ENCODE results near the gene COQ9.
A peak's percentile ranks its signal among the peaks of the same experiment; 100 is the strongest.
"Not testable (repeated sequence)": the region's sequence is repeated elsewhere in the genome, so short reads cannot be mapped to it uniquely, and the experiment has no call there.

Gene COQ9, protein sequence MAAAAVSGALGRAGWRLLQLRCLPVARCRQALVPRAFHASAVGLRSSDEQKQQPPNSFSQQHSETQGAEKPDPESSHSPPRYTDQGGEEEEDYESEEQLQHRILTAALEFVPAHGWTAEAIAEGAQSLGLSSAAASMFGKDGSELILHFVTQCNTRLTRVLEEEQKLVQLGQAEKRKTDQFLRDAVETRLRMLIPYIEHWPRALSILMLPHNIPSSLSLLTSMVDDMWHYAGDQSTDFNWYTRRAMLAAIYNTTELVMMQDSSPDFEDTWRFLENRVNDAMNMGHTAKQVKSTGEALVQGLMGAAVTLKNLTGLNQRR

DNA sequence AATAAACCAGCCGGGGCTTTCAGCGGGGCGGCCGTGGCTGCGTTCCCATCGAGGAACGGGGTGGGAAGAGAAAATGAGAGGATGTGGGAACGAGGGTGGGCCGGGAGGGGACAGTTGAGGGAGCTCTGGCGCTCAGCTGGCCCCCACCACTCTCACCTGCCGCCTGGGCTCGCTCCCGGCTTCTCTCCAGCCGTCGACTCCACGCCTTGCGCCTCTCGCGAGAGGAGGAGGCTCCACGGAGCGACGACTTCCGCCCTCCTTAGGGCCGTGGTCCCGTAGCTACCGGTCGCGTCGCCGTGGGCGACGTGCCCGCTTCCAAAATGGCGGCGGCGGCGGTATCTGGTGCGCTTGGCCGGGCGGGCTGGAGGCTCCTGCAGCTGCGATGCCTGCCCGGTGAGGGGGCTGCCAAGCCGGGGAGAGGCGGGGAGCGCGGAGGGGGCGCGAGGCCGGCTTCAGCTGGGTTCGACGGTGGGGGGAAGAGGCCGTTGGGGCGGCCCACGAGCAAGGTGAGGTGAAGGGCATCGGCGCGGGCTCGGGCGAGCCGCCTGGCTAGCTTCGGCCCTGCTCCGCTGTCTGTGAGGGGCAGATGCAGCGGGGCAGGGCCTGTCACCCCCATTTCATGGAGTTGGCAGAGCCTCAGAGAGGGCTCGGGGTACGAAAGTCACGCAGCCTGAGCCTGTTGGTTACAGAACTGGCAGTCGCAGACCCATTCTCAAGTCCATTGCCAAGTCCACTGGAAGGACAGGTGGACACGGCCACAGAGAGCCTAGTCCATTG is at the start of gene COQ9, which contains the start of gene CIAPIN1:
COQ9 (plus strand) TSS at position 294 of the 777 bp plus-strand sequence; CDS start at position 321, 27 bp downstream.
CIAPIN1 (minus strand) TSS at position 200 of the 777 bp plus-strand sequence. CDS start 6,457 bp downstream, outside the sequence.
- Mint-ChIP-seq H3K27me3 (no peaks in the 10 kb centered on the region), H3K4me3 (peak within 1 kb of the TSS; percentile 93), H3K9me3 (no peaks in the 10 kb centered on the region), H3K4me1 (ENCODE audit: low read depth) (peaks cover 25% of the 10 kb centered on the region), H3K27ac (peak within 1 kb of the TSS; percentile 96), H3K36me3 (ENCODE audit: low read depth) (peaks cover 37% of the 10 kb centered on the region)
- intact Hi-C loops (cut with micrococcal nuclease): loop anchor here (1.0 kb wide), 1 partner anchor 15 kb away; the partner anchor contains the start of gene POLR2C

DNA sequence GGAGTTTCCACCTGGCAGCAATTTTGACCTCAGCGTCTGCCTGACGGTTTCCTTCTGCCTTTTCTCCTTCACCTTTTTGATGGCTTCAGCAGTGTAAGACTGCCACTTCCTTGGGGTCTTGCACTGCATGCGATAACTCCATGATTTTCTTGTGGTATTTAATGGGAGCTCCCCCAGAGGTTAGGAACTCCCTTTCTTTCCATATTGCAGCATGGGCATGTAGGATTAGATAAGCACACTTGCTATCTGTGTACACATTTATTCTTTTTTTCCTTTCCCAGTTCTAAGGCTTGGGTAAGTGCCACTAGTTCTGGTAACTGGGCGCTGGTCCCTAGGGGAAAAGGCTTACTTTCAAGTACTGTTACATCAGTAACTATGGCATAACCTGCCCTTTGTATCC is 49.8 kb upstream of the COQ9 start:
- intact Hi-C loops (cut with micrococcal nuclease); H3K36me3 Mint-ChIP-seq (ENCODE audit: low read depth); H3K4me3 Mint-ChIP-seq; H3K9me3 Mint-ChIP-seq; H3K27ac Mint-ChIP-seq: not testable (repeated sequence)
- H3K4me1 Mint-ChIP-seq (ENCODE audit: low read depth): peaks cover 11% of the 10 kb centered on the region
- H3K27me3 Mint-ChIP-seq: peaks cover 30% of the 10 kb centered on the region

DNA sequence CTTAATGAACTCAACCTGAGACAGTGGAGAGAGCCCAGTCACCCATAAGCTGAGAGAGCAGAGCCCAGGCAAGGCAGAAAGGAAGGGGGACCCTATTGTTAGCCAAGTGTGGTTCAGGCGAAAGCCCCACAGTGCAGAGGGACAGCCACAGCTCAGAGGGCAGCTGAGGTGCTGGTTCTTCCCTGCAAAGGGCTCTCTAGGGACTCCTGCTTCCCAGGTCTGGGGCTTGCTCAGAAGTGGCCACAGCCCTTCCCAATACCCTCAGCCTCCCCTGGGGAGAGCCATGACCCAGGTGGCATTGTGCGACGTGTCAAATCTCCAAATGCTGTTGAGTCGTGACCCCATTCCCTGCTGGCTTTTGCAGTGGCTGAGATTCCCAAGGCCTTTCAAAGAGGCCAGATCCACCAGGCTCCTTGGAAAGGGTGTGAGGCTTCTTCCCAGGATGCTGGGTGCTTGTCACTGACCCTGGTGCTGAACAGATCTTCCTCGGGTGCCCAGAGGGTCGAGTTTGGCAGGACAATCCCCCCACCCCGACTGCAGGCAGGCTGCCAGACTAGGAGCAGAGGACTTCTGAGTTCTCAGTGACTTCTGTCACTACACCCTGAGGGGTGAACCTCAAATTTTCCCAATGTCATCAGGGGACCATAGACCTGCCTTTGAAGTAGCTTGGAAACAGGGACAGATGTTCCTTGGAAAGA is 45.2 kb upstream of the COQ9 start:
- no peaks in the 10 kb centered on the region for H3K9me3 Mint-ChIP-seq
- no peak overlapping the region for H3K4me3 Mint-ChIP-seq
- peaks cover 31% of the 10 kb centered on the region for H3K27me3 Mint-ChIP-seq
- peaks cover 18% of the 10 kb centered on the region for H3K4me1 Mint-ChIP-seq (ENCODE audit: low read depth)
- intact Hi-C loops (cut with micrococcal nuclease): no loop called here
- no peak overlapping the region for H3K27ac Mint-ChIP-seq
- no peaks in the 10 kb centered on the region for H3K36me3 Mint-ChIP-seq (ENCODE audit: low read depth)

DNA sequence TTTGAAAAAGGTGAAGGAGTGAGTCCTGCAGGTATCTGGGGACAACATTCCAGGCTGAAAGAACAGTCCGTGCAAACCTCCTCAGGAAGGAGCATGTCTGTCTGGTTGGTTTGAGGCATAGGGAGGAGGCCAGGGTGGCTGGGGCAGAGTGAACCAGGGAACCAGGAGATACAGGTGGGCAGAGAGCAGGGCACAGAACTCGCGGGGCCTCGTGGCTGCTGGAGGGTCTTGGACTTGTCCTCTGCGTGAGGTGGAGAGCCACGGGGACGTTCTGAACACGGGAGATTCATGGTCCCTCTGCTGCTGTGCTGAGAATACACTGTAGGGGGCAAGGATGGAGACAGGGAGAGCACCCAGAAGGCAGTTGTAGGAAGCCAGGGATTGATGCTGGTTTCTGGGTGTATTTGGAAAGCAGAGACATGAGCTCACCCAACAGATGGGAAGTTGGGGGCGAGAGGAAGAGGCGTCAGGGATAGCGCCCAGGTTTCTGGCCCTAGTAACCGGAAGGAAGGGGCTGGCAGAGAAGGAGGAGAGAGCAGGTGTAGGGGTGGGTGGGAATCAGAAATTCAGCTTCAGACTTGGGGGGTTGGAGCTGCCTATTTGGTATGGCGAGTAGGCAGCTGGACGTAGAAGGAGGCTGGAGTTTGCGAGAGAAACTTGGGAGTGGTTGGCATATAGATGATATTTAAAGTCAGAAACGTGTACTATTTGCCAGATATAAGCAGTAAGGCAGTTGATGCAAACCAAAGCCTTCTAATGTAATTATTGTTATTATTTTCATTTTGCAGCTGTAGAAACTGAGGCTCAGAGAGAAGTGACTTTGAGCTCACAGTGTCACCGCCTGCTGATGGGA is 43.1 kb upstream of the COQ9 start, which contains the start of gene CCL17:
CCL17 (plus strand) TSS at position 803 of the 853 bp plus-strand sequence. CDS start 9,166 bp downstream, outside the sequence.
- Mint-ChIP-seq H3K9me3 (no peaks in the 10 kb centered on the region), H3K36me3 (ENCODE audit: low read depth) (no peaks in the 10 kb centered on the region), H3K4me3 (no peak within 1 kb of the TSS), H3K4me1 (ENCODE audit: low read depth) (peaks cover 23% of the 10 kb centered on the region), H3K27ac (peak within 1 kb of the TSS; percentile 0), H3K27me3 (peaks cover 28% of the 10 kb centered on the region)
- intact Hi-C loops (cut with micrococcal nuclease): no loop called here

DNA sequence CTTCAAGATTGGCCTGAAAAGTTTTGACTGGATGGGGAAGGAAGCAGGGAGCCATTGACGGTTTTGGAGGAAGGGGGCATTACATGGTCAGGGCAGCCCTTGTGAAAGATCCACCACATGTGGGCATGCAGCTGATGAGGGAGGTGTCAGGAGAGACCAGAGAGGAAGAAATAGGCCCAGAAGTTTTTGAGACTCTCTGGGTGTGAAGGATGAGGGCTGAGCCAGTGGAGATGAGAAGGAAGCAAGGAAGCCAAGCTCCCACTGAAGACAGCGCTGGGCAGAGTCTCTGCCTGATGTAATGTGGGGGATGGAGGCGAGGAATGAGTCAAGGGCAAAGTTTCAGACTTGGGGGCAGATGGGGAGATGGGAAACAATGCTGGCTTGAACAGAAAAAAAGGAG is 42.2 kb upstream of the COQ9 start:
- H3K4me1 Mint-ChIP-seq (ENCODE audit: low read depth): peaks cover 32% of the 10 kb centered on the region
- no peak overlapping the region for H3K4me3 Mint-ChIP-seq

DNA sequence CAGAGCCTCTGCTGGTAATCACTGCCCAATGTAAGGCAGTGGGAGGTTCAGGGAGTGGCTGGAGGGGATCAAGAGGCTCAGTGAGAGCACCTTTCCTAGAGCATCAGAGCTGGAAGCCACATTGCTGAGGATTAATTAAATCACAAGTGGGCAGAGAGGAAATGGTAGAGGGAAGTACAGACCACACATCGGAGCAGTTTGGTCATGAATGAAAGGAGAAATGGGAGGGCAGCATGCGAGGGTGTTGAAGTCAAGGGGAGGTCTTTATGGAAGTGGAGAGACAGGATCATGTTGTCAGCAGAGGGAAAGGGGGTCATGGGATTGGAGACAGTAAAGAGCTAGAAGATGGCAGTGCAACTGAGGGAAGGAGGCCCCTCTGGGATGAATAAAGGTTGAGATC is 40.4 kb upstream of the COQ9 start:
- Mint-ChIP-seq H3K27me3 (peaks cover 31% of the 10 kb centered on the region), H3K9me3 (no peaks in the 10 kb centered on the region), H3K4me1 (ENCODE audit: low read depth) (peaks cover 45% of the 10 kb centered on the region), H3K4me3 (no peak overlapping the region), H3K36me3 (ENCODE audit: low read depth) (no peaks in the 10 kb centered on the region), H3K27ac (no peak overlapping the region)
- intact Hi-C loops (cut with micrococcal nuclease): no loop called here

More for the DNA sequence above, 42.2 kb upstream of the COQ9 start:
- Mint-ChIP-seq H3K27ac (peak overlapping the region; percentile 0), H3K27me3 (peaks cover 29% of the 10 kb centered on the region), H3K9me3 (no peaks in the 10 kb centered on the region), H3K36me3 (ENCODE audit: low read depth) (no peaks in the 10 kb centered on the region)
- intact Hi-C loops (cut with micrococcal nuclease): no loop called here

DNA sequence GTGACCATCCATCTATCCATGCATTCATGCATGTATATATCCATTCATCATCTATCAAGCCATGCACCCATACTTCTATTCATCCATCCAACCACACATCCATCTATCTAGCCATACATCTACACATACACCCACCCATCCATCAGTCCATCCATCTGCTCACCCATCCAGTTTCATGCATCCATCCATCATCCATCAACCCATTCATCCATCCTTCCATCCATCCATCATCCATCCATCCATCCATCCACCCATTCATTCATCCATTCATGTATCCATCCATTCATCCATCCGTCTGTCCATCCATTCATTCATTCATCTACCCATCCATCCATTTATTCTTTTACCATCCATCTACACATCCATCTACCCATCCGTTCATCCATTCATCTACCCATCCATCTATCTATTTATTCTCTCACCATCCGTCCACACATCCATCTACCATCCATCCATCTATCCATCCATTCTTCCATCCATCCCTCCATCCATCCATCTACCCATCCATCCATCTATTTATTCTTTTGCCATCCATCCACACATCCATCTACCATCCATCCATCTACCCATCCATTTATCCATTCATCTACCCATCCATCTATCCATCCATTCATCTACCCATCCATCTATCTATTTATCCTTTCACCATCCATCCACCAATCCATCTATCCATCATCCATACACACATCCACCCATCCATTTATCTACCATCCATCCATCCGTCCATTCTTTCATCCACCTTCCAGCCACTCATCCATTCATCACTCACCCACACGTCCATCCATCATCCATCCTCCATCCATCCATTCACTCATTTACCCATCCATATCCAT is 39.5 kb upstream of the COQ9 start:
- H3K9me3 Mint-ChIP-seq: no peaks in the 10 kb centered on the region
- H3K4me3 Mint-ChIP-seq: no peak overlapping the region
- H3K27me3 Mint-ChIP-seq: peaks cover 30% of the 10 kb centered on the region
- H3K4me1 Mint-ChIP-seq (ENCODE audit: low read depth): peaks cover 47% of the 10 kb centered on the region
- H3K27ac Mint-ChIP-seq: no peak overlapping the region
- intact Hi-C loops (cut with micrococcal nuclease): no loop called here
- H3K36me3 Mint-ChIP-seq (ENCODE audit: low read depth): no peaks in the 10 kb centered on the region

DNA sequence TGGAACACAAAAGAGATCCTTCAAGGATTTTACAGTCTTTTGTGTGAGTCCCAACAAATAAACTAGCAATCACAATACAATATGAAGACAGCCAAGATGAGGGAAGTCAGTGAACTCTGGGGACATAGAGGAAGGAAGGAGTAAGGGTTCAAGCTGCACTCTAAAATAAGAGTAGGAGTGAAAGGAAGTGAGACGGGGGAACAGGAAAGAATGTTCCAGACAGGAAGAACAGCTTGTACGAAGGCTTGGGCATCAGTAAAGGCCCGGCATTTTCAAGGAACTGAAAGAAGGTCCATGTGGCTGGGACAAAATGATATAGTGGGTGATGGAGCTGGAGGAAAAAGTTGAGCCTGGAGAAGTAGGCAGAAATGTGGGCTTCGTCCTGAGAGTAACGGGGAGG is 38.2 kb upstream of the COQ9 start:
- intact Hi-C loops (cut with micrococcal nuclease): no loop called here
- peaks cover 32% of the 10 kb centered on the region for H3K27me3 Mint-ChIP-seq
- no peaks in the 10 kb centered on the region for H3K36me3 Mint-ChIP-seq (ENCODE audit: low read depth)
- H3K4me1 Mint-ChIP-seq (ENCODE audit: low read depth): peaks cover 56% of the 10 kb centered on the region
- peak overlapping the region; percentile 43 for H3K27ac Mint-ChIP-seq
- no peaks in the 10 kb centered on the region for H3K9me3 Mint-ChIP-seq
- no peak overlapping the region for H3K4me3 Mint-ChIP-seq

DNA sequence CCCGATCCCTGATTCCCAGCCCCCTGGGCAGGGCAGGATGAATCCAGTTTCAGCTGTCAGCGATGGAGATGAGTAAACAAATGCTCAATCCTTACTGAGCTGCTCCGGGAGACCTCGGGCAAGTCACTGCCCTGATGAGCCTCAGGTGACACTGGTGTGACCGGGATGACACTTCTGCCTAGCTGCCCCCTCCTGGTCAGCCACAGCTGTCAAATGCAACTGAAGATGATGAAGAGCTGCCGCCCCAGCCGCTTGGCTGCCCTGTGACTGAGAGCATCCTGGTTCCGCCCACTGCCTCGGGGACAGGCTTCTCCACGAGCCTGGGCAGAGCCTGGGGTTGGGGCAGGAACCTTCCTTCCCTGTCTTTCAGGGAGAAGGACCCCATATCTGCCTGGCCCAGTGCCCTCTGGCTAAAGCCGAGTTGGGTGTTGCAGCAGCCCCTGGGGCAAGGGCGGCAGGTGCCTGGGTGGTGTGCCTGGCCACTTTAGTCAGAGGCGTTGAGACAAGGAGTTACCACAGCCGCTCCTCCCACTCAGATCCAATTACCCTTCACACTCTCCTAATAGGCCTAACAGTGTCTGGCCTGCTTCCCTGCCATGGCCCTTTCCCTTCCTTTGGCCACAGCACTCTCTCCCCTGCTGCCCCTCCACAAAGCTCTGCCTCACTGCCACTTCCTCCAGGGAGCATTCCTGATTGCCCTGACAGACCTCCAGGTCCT is 37.2 kb upstream of the COQ9 start:
- H3K27ac Mint-ChIP-seq: peak overlapping the region; percentile 76
- H3K36me3 Mint-ChIP-seq (ENCODE audit: low read depth): peaks cover 6% of the 10 kb centered on the region
- intact Hi-C loops (cut with micrococcal nuclease): no loop called here
- peaks cover 27% of the 10 kb centered on the region for H3K27me3 Mint-ChIP-seq
- peaks cover 58% of the 10 kb centered on the region for H3K4me1 Mint-ChIP-seq (ENCODE audit: low read depth)
- no peaks in the 10 kb centered on the region for H3K9me3 Mint-ChIP-seq
- H3K4me3 Mint-ChIP-seq: no peak overlapping the region

DNA sequence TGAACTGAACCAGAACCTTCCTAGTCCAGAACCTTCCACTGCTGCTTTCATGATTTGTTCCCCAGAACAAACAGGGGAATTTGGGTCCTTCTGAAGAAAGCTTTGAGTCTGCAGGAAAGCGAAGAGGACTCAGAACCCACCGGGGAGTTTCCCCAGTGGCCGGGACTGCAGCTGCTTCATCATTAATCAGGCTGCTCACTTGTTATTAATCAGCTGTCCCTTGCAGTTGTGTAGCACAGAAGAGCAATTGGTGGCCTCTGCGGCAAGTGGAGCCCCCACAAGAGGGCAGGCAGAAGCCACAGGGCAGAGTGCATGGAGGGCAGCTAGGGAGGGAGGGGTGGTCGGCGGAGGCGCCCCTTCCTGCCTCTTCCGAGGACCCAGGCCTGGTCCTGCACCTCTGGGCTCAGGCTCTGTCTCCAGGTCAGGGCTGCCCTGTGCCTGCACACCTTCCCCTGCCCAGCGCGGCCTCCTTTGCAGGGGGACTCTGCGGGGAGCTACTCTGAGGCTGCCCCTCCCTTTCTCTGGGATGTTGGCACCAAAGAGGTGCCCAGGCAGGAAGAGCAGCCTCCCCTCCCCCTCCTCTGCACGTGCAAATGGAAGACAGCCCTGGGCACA is 35.8 kb upstream of the COQ9 start:
- H3K4me1 Mint-ChIP-seq (ENCODE audit: low read depth): peaks cover 65% of the 10 kb centered on the region
- H3K9me3 Mint-ChIP-seq: no peaks in the 10 kb centered on the region
- no peak overlapping the region for H3K4me3 Mint-ChIP-seq
- H3K27ac Mint-ChIP-seq: peak overlapping the region; percentile 76
- peaks cover 8% of the 10 kb centered on the region for H3K36me3 Mint-ChIP-seq (ENCODE audit: low read depth)
- peaks cover 30% of the 10 kb centered on the region for H3K27me3 Mint-ChIP-seq
- intact Hi-C loops (cut with micrococcal nuclease): no loop called here

DNA sequence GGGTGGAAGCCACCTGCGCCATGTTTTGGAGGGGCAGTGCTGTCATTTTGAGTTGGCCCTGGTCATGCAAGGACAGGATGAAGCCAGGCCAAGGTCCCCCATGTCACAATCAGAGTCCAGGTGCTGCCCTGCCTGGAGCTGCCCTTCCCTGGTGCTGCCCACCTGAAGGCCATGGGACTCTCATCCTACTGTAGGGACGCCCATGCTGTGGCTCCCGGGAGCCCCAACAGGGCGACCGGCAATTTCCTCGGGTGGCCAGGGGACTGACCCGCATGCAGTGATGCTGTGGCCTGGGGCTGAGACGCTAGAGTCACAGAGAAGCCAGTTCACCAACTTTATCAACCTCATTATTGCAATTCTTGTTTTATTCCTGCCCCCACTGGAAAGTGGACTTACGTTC is 34.7 kb upstream of the COQ9 start:
- Mint-ChIP-seq H3K4me3 (no peak overlapping the region), H3K27ac (no peak overlapping the region), H3K27me3 (peaks cover 32% of the 10 kb centered on the region), H3K4me1 (ENCODE audit: low read depth) (peaks cover 74% of the 10 kb centered on the region), H3K9me3 (no peaks in the 10 kb centered on the region), H3K36me3 (ENCODE audit: low read depth) (peaks cover 8% of the 10 kb centered on the region)
- intact Hi-C loops (cut with micrococcal nuclease): no loop called here

DNA sequence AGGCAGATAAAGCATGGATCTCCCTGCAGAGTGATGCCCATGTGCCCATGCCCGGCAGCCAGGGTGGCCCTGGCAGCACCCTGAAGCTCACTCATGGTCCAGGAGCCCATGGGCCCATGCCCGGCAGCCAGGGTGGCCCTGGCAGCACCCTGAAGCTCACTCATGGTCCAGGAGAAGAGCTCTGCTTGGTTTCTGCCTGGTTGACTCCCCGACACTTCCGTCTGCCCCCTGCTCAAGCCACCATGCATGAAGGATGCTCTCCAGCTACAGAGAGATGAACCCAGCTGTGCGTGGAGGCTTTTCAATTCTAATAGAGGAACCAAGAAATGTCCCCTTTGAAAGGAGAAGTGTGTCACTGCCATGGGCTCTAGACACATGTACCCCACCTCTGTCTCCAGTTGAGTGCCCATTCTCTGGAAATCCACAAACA is 34.0 kb upstream of the COQ9 start:
- H3K36me3 Mint-ChIP-seq (ENCODE audit: low read depth): peaks cover 8% of the 10 kb centered on the region
- H3K27ac Mint-ChIP-seq: peak overlapping the region; percentile 75
- H3K9me3 Mint-ChIP-seq: no peaks in the 10 kb centered on the region
- H3K27me3 Mint-ChIP-seq: peaks cover 35% of the 10 kb centered on the region
- H3K4me3 Mint-ChIP-seq: no peak overlapping the region
- peaks cover 80% of the 10 kb centered on the region for H3K4me1 Mint-ChIP-seq (ENCODE audit: low read depth)
- intact Hi-C loops (cut with micrococcal nuclease): no loop called here

Data from dendritic cell treated with granulocyte-macrophage colony-stimulating factor and Interleukin-4, amounts not matched to agents 40 ng/mL and 50 ng/mL, for 4 days (primary cell).